Endometrium (tissue), 2 donors: ENCODE results near the gene LCE3B.
"Not testable (repeated sequence)": the region's sequence is repeated elsewhere in the genome, so short reads cannot be mapped to it uniquely, and the experiment has no call there.

Experiments
- FAIRE-seq: peaks from 2 replicates; lab custom pipeline; 2012; peaks lifted over from hg19 to GRCh38; lab: Jason Lieb, UNC
- donor health status: control.
- donor health status: control.

Gene LCE3B

DNA sequence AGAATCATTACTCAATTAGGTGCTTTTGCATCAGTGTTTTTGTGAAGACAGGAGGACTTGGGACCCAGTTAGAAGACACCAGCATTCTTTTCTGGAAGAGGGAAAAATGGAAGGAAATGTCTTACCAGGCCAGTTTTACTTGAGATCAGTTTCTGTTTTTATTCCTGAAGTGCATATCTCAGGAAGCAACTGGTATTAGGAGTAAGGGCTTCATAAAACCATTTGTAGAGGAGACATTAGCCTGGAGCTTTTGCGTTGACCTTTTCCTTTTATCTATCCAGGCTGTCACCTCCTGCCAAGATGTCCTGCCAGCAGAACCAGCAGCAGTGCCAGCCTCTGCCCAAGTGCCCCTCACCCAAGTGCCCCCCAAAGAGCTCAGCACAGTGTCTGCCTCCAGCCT is at the start of gene LCE3B:
TSS of gene LCE3B (plus strand) at position 301 of the 400 bp plus-strand sequence. CDS start at position 301, 0 bp downstream.
- no peak for FAIRE-seq

- no peak for FAIRE-seq
These were observed 48.5 kb upstream of the LCE3B start for GRCh38 chr1:152565115-152565514.

DNA sequence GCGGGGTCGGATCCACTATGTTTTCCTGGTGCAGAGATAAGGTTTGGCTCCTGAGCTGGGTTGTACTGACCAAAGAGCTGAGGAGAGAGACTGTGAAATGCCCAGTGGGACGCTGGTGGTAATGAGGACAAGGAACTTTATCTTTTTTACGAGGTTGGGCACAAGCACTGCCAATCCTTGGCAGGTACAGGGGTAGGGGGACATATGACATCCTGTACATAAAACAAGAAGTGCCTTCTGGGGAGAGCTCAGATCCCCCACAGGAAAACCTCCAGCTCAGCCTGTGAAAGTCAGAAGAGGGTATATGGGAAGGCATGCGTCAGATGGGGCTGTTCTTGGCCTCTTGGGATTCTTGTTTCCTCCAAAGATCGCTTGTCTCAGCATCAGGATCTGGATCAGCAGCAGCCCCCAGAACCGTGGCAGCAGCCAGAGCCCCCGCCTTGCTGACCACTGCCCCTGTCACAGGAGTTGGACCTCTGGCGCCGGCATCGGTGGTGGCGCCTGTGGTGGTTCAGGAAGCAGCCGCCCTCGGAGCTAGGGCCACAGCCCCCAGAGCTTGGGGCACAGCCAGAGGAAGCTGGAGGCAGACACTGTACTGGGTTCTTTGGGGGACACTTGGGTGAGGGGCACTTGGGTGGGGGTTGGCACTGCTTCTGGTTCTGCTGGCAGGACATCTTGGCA is 47.9 kb upstream of the LCE3B start:
- FAIRE-seq: no peak

GRCh38 chr1:152566681-152567080 is 46.9 kb upstream of the LCE3B start, which contains the start of gene LCE3E:
Gene LCE3E (minus strand): TSS chr1:152566780. CDS start chr1:152566208, 572 bp downstream.
- no peak for FAIRE-seq

DNA sequence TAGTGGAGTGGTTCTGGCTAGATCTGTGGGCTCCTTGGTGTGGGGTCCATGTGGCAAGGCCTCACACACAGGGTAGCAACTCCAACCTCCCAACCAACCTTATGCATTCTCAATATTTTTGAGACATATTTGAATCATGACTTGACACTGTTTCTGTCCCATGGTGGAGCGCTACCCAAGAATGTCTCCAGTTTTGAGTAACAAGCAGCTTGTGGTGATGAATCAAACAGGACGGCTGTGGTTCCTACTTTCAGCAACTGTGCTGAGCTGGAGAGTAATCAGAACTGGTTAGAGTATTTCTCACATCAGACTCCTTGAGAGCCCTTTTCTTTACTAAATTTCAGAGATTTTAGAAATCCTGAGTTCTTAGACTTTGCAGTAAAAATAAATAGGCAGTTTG is 36.4 kb upstream of the LCE3B start:
- FAIRE-seq: no peak

- not testable (repeated sequence) for FAIRE-seq
These were observed 34.1 kb upstream of the LCE3B start for GRCh38 chr1:152579526-152579925.

DNA sequence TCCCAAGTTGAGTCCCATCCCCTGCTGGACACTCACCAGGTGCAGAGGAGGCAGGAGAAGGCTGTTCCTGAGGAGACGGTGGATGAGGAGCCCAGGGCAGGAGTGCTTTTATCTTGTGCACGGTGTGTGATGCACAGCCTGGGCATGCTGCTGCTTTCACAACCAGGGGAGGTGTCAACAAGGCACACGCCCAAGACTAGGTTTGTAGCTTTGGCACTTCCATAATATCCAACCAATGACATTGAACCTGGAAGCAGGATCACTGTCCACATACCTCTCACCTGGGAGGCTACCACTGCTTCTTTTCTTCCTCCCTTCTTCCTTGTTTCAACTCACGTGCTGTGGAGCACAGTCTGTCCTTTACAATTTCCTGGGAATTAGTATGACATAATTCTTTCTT is 33.2 kb upstream of the LCE3B start, which contains the start of gene LCE3D:
TSS of gene LCE3D (minus strand) at position 84 of the 400 bp plus-strand sequence. CDS start 580 bp downstream, outside the sequence.
- no peak for FAIRE-seq

DNA sequence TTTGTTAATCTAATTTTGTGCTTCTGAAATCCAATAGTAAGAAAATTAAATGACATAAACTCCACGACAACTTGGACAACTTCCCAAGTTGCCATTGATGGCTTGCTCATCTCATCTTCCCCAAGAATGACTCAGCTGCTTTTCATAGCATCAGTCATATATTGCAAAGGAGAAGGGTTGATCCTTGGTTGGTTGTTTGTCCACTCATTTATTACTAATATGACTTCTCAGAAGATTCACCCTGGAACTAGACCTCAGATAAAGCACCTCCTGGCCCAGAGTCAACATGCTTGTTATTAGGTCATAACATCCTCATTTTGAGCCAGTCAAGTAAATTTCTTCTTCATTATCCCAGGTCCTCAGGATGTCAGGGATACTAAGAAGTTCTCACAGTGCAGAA is 31.0 kb upstream of the LCE3B start:
- no peak for FAIRE-seq

GRCh38 chr1:152585586-152585985 is 28.0 kb upstream of the LCE3B start:
- no peak for FAIRE-seq

DNA sequence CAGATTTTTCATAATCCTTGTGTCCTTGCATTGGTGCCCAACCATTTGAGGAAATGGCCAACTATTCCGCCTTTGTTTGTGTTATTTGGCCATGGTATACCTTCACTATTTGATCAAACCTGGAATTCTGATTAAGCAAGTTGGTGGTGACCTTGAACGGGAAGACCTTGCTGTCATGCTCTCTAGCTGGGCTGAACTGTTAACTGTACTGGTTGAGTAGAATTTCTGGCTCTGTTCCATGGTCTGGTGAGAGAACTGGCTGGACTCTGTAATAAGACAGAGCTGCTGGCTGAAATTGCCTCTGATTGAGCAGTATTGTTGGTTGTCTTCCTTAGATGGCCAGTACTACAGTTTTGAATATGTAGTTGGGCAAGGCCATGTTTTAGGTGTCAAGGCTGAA is 16.6 kb upstream of the LCE3B start:
- no peak for FAIRE-seq

- no peak for FAIRE-seq
These were observed 13.7 kb upstream of the LCE3B start, which contains the start of gene LCE3C for GRCh38 chr1:152599934-152600333. Gene LCE3C (plus strand): TSS chr1:152600234. CDS start chr1:152600732, 498 bp downstream.

- FAIRE-seq: no peak
These were observed 8.4 kb downstream of the LCE3B start for GRCh38 chr1:152621993-152622392.

DNA sequence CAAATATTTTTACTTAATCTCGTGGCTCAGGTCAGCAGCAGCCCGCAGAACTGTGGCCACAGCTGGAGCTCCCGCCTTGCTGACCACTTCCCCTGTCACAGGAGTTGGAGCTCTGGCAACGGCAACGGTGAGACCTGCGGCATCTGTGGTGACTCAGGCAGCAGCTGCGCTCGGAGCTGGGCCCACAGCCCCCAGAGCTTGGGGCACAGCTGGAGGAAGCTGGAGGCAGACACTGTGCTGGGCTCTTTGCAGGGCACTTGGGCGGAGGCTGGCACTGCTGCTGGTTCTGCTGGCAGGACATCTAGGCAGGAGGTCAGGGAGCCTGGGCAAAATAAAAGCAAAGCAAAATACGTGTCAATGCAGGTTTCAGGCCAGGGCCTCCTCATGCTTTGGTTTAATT is 9.2 kb downstream of the LCE3B start, which contains the start of gene LCE3A:
TSS of gene LCE3A (minus strand) at position 301 of the 400 bp plus-strand sequence. CDS start at position 301, 0 bp downstream.
- no peak for FAIRE-seq

DNA sequence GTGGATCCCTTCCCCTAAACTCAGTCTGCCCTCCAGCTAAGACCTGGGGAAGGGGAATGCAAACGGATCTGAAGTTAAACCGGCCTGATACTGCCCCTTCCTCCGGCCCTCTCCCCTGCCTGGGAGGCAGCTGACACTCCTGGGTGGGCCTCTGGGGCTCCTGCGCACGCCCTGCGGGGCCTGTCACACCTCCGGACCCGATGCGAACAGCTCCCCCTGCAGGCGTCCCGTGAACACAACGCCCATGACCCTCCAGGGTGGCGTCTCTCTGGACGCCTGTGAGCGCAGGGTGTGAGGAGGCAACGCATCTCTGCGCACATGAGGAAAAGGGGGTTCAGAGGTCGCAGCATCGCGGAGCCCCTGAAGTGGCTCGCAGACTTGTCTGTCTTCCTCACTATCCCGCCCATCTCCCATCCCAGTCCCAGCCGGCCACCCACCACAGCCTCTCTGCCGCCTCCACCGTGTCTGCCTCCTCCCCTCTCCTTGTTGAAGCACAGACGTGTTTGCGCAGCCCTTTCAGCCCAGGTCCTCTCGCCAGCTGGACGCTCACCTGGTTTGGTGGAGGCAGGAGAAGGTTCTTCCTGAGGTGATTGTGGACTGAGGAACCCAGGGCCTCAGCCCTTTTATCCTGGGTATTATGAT is 9.7 kb downstream of the LCE3B start:
- no peak for FAIRE-seq

DNA sequence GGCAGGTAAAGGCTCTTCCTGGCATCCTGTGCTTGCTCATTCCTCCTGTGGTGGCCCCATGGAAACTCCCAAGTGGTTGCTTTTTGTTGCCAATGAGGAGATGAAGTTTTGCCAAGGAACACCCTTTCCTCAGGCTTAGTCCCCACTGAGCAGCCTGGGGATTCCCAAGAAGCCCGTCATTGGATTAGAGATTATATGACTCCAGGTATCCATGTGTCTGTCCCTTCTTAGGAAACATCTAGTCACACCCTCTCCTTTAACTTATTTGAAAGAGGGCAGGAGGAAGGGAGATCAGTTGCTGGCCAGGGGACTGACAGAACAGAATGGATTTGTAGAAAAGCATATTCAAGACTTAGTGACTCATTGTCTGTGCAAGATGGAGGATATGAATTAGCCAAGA is 13.1 kb downstream of the LCE3B start:
- FAIRE-seq: no peak

GRCh38 chr1:152630596-152630995 is 17.0 kb downstream of the LCE3B start:
- FAIRE-seq: no peak

DNA sequence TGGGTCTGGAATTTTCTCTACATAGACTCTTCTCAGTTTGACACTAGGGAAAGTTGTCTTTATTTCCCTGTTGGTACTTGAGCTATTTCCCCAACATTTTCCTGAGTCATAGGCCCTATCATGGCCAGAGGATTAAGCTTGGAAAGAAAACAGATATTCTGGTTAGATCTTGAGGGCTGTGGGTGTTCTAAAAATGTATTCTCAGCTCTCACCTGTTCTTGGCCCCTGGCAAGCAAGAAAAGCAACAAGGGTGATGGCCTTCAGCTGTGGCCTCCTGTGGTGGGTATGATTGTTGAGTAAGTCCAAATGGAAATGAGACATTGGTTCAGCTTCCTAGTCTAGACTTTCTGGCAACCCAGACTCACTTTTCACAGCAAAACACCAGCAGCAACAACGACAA is 26.7 kb downstream of the LCE3B start:
- FAIRE-seq: no peak

DNA sequence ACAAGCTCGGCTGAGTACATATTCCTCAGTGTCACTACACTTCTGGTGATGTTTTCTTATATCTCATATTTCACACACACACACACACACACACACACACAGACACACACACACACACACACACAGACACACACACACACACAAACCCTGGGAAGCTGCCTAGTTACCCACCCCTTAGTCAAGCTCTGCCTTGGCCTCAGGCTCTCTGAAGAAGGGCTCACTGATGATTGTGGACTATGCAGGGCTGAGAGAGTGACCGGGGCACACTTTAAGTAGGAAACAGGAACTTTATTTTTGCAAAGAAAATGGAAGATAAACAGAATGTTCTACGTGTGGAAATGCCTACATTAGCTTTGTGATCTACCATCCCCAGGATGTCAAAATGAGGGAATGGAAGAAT is 30.3 kb downstream of the LCE3B start:
- no peak for FAIRE-seq

GRCh38 chr1:152645146-152645545 is 31.5 kb downstream of the LCE3B start:
- FAIRE-seq: no peak

GRCh38 chr1:152646656-152647055 is 33.0 kb downstream of the LCE3B start:
- no peak for FAIRE-seq

GRCh38 chr1:152654110-152654509 is 40.5 kb downstream of the LCE3B start:
- FAIRE-seq: no peak

GRCh38 chr1:152656459-152656858 is 42.8 kb downstream of the LCE3B start:
- no peak for FAIRE-seq

DNA sequence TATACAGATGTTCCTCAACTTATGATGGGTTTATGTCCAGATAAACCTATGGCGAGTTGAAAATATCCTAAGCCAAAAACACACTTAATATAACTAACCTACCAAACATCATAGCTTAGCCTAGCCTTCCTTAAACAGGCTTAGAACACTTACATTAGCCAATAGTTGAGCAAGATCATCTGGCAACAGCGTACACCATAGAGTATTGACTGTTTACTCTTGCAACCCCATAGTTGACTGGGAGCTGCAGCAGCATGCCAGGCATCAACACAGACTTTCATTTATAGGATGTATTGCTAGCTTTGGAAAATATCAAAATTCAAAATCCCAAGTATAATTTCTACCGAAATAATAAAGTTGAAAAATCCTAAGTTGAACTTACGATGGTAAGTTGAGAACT is 44.1 kb downstream of the LCE3B start:
- no peak for FAIRE-seq

DNA sequence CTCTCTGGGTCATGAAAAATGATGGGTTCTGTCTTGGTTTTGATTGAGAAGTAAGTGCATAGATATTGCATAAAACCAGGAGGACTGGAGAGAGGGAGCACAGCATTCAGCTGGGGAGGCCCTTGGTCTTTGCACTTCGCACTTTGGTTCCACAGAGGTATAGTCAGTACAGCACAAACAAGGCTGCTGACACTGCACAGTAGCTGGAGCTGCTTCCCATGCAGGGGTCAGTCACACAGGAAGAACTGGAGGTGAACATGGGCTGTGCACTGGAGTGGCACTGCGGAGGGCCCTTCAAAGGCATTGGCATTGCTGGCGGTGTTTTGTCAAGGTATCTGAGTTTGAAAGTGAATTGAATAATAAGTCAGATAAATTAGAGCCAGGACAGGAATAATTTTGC is 45.0 kb downstream of the LCE3B start:
- FAIRE-seq: no peak
